Measurements from ENCODE around the gene RAB10.
A peak's percentile ranks its signal among the peaks of the same experiment; 100 is the strongest.
"Not testable (repeated sequence)": the region's sequence is repeated elsewhere in the genome, so short reads cannot be mapped to it uniquely, and the experiment has no call there.

Gene RAB10

DNA sequence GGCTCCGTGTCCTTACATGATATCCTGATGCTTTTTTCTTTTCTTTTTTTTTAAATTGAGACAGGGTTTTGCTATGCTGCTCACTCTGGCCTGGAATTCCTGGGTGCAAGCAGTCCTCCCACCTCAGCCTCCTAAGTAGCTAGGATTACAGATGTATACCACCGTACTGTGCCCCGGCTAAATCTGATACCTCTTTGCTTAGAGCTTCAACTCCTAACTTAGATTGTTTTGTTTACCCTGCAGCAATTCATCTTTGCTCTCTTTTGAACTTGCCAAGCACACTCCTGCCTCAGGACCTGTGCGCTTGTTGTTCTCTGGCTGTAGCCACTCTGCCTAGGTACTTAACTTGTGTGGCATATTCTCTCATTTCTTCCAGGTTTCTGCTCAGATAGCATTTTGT is 24.5 kb downstream of the RAB10 start:
- DNase-seq (ENCODE audit: low spot score) = no peak

DNA sequence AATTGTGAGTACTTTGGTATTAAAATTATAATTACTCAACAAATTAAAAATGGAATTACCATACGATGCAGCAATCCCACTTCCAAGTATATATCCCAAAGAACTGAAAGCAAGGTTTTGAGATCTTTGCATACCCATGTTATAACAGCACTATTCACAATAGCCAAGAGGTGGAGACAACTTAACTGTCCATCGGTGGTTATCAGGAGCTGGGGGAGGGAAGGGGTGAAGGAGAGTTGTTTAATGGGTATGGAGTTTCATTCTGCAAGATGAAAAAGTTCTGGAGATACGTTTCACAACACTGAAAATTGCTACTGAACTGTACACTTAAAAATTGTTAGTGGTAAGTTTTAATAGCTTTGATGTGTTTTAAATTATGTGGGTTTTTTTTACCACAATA is 25.7 kb downstream of the RAB10 start:
- DNase-seq (ENCODE audit: low spot score) = no peak

DNA sequence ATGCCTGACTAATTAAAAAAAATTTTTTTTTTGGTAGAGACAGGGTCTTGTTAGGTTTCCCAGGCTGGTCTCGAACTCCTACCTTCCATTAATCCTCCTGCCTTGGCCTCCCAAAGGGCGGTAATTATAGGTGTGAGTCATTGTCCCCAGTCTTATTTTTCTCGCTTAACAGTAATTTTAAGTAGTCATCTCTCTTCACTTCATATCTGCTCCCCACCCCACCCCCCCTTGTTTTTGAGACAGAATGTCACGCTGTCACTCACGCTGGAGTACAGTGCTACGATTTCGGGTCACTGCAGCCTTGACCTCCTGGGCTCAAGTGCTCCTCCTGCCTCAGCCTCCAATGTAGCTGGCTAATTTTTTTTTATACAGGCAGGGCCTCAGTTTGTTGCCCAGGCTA is 27.7 kb downstream of the RAB10 start:
- DNase-seq (ENCODE audit: low spot score) = no peak

DNA sequence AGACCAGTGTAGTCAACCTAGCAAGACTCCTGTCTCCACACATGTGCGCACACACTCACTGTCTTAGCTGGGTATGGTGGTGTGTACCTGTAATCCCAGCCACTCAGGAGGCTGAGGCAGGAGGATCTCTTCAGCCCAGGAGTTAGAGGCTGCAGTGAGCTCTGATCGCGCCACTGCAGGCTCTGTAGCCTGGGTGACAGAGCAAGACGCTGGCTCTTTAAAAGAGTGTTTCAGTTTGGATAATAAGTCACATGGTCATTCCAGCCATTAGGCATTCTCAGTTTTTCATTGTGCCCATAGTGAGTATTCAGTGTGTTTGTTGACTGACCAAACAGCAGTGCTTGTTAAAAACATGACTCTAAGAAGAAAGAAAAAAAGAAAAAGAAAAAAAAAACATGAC is 31.0 kb downstream of the RAB10 start:
- no peak for DNase-seq (ENCODE audit: low spot score)

DNA sequence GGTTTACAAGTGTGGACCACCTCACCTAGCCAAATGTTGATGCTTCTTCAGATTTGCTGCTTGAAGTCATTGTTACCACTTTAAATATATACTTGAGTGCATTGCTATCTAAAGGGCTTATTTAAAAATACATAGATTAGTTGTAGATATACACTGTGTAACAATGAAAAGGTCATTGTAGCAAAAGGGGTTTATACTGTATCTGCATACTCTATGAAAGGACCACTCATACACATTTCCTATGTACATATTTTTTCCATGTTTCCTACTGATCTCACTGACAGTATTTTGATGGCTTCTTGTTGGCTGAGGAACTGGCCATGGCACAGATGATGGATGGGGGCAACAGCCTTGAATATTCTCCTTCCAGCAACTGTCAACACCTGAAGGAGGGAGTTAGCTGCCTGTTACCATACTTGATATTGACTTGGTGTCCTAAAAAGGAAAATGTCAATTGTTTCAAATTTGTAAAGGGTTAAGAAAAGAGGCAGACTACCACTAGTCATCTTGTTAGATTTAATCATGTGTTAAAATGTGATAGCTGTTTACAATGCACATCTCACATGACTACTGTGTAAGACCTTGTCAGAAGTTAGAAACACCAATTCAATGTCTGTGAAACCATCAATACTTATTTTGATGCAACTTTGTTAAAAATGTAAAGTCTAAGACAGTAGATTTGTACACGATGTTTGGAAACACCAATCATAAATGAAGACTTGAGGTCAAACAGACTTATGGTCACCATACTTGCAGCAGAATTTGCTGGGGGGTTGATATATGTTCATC is 33.5 kb downstream of the RAB10 start:
- DNase-seq (ENCODE audit: low spot score) = no peak

DNA sequence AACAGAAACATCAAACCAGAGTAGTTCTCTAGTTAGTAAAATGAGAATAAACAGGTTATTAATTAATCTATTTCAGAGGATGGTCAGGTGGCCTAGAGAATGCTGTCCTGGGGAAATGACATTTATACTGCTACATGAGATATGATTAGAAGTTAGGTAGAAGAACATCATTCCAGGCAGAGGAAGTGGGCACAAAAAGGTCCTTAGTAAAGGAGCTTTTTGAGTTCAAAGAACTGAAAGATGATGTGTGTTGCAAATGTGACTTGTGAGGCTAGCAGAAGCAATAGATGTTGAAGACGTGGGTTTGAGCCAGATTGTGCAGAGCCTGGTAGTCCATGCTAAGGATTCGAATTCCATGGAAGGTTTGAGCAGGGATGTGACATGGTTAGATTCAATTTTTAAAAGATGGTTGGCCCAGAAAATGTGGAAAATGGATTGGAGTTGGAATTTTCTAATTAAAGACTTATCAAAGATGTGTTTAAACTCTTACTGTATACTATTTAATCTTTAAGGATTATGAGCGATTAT is 34.2 kb downstream of the RAB10 start:
- DNase-seq (ENCODE audit: low spot score) = no peak

DNA sequence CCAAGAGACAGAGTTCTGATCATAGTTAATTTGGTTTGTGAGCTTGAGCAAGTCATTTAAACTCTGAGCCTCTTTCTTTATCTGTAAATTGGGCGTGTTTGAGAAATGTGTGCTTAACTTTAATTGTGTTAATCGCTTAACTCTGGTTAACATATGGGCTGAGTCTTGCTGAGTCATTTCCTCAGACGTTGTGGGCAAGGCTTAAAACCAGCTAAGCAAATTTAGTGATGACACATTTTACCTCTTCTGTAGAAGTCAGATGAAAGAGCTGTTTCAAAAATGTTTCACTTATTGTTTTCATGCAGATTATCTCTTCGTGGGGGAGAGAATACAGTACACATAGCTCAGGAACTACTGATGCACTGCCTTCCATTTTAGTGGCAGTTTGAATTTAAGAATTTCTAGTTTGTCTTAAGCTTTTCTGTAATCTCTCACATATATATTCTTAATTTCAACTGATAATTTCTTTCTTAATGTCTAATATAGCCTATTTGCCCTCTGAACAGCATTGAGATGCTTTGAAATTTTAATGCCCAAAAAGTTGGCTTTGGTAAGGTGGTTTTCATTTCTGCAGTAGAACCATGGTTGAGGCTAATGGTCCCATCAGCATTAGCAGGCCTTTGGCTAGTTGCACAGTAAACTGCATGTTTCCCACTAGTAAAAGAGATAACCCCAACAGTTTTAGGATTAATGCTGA is 34.9 kb downstream of the RAB10 start:
- DNase-seq (ENCODE audit: low spot score) = peak; percentile 62

DNA sequence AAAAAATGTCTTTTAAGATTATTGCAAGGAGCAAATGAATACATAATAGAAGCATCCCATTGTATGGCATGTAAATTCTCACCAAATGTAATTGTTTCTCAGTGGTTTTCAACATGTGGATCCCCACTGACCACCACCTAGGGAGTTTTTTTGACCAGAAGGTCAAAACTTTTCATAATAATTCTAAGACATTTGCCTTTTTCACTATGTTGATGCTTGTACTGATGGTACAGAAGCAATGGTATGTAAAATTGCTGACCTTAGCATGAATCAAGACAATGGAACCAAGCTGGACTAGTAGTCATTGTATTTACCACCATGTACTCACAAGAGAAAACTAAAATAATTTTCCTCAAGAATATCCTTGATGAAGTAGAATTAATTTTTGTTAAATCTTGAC is 36.8 kb downstream of the RAB10 start:
- no peak for DNase-seq (ENCODE audit: low spot score)

DNA sequence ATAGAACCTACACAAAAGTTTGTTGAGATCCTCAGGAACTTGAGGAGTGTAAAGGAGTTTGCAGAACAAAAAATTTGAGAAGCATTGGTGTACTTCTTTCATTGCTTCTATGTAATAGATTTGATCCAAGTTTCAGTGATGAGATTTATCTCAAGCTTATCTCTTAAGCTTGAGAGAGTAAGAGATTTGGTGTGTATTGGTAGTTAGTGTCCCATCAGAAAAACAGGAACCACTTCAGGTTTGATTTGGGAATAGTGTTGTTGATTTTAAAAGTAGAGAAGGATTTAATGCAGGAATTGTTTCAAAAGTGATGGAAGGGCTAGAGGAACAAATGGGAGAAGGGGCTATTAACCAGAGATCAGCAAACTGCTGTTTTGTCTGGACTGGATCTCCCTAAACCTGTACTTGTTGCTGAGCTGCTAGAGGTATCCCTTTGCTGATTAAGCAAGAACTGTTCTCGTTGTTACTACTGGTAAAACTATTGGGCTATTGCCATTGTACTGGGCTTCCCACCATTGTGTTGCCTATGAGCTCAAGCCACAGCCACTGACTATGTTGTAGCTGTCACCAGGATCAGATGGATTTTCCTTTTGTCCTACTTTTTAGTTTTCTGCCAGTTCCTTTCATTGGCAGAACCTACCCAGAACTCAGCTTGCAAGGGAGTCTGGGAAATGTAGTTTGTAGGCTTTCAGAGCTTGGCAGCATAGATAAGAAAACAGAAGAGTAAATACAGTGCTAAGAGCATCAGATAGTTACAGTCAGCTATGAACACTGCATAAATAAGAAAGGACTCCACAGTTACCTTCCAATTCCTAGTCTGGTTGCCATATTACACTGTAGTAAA is 39.3 kb downstream of the RAB10 start:
- no peak for DNase-seq (ENCODE audit: low spot score)

DNA sequence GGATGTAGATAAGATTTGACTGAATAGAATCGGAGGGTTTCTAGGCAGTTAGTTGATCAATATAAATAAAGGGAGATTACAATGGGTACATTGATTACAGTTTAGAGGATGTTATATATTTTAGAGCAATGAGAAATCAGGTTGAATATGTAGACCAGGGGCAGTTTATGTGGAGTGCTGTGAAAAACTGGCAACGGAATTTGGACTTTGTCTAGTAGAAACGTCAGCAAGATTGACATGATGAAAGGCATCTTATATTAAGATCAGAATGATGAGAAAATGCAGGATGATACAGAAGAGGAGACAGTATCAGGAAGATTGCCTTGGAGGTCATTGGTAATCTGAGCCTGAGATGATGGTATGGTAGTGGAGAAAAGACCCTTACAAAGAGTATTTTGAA is 39.9 kb downstream of the RAB10 start:
- DNase-seq (ENCODE audit: low spot score) = no peak

DNA sequence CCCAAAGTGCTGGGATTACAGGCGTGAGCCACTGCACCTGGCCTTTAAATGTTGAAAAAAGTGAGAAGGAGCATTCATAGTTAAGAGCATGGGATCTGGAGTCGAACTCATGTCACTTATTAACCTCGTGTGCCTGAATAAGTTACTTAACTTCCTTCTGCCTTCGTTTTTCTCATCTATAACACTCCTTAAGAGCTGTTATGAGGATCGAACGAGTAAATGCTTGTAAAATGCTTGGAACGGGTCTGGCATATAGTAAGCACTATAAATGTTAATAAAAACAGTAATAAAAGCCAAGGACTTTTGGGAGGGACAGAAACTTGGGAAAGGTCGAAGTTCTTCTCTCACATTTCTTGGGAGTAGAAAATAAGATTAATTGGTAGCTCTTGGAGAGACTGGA is 40.8 kb downstream of the RAB10 start:
- no peak for DNase-seq (ENCODE audit: low spot score)

DNA sequence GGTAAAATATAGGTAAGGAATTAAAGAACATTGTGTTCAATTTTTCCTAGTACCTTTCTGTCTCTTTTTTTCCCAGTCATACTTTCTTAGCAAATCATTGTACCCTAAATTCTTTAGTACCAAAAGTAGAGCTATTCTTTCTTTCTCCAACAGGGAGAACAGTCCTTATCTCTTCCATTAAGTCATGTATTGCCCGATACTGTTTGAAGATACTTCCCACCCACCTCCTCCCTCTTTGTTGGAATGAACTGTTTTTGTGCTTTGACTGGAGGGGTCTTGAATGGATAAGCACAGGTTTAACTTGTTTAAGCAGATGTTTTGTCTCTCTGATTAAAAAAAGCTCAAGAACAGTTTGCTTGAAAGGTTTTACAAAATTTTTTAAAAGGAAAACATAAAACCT is 41.3 kb downstream of the RAB10 start:
- DNase-seq (ENCODE audit: low spot score) = no peak

DNA sequence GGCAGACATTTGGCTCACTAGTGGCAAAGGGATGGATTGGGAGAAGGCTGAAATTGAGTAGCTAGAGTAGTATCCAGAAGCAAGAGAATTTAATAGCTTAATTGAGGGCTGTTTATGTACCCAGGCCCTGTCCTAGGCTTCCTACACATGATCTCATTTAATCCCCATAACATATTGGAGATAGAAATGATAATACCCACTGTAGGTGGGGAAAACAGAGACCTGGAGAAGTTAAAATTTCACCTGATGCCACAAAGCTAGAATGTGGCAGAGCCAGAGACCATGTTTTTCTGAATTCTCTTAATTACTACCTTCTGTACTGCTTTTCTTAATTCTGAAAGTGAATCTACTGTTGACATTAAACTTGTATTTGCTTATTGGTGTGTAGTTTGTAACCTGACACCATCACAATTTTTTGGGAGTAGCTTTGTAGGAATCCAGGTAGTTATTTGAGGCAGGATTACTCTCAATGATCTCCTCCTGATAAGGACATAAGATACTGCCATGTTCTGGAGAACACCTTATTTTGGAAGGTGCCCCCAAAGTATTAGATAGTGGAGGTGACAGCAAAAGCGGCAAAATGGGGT is 42.2 kb downstream of the RAB10 start:
- no peak for DNase-seq (ENCODE audit: low spot score)

DNA sequence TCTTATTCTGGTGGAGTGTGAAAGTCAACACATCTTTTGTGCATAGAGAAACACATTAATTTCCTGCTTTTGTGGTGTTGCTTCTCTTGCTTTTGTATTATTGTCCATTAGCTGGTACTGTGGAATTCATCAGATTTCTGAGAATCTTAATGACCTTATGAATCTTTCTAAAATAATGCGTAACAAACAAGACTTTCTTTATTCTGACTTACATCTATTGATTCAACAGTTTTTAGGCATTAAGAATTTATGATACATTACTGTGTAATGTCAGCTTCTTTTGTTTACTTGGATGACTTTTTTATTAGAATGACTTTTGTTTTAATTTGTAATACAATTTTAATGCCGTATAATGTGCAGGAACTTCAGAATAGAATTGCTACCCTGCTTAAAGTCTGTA is 43.4 kb downstream of the RAB10 start:
- no peak for DNase-seq (ENCODE audit: low spot score)

DNA sequence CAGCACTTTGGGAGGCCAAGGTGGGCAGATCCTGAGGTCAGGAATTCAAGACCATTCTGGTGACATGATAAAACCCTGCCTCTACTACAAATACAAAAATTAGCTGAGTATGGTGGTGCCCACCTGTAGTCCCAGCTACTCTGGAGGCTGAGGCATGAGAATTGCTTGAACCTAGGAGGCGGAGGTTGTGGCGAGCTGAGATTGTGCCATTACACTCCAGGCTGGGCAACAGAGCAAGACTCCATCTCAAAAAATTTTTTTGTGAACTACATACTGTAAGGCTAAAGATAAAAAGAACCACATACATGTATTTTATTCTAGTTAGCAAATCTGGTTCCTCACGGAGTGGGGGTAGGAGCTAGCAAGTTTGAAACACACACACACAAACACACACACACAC is 45.1 kb downstream of the RAB10 start:
- no peak for DNase-seq (ENCODE audit: low spot score)

DNA sequence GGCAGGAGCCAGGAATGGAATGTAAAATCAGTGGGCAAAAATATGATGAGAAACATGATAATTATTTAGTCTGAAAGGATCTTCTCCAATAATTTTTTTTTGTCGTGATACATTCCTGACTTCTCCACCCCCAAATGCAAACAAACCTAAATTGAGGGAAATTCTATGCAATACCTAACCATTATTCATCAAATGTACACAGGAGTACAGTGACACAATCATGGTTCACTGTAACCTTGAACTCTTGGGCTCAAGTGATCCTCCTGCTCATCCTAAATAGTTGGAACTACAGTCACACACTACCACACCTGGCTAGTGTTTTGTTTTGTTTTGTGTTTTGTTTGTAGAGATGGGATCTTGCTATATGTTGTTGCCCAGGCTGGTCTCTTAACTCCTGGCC is 46.5 kb downstream of the RAB10 start:
- DNase-seq (ENCODE audit: low spot score) = no peak

DNA sequence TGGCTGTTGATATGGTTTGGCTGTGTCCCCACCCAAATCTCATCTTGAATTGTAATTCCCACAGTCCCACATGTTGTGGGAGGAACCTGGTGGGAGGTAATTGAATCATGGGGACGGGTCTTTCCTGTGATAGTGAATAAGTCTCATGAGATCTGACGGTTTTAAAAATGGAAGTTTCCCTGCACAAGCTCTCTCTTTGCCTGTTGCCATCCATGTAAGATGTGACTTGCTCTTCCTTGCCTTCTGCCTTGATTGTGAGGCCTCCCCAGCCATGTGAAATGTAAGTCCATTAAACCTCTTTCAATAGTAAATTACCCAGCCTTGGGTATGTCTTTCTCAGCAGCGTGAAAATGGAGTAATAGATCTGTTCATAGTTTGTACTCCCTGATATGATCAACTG is 47.0 kb downstream of the RAB10 start:
- not testable (repeated sequence) for DNase-seq (ENCODE audit: low spot score)

DNA sequence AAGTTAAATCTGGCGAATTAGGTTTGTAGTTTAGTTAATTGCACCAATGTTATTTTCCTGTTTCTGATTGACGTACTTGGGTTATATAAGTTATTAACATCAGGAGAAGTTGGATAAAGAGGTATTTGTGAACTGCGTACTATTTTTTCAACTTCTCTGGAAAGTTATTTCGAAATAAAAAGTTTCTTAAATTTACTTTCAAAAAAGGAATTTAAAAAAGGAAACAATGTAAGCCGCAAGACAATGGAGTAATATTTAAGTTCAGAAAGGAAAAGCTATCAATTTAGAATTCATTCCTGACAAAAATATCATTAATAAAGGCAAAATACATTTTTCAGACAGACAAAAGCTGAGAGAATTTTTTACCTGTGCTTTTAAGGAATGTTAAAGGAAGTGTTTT is 47.7 kb downstream of the RAB10 start:
- no peak for DNase-seq (ENCODE audit: low spot score)

DNA sequence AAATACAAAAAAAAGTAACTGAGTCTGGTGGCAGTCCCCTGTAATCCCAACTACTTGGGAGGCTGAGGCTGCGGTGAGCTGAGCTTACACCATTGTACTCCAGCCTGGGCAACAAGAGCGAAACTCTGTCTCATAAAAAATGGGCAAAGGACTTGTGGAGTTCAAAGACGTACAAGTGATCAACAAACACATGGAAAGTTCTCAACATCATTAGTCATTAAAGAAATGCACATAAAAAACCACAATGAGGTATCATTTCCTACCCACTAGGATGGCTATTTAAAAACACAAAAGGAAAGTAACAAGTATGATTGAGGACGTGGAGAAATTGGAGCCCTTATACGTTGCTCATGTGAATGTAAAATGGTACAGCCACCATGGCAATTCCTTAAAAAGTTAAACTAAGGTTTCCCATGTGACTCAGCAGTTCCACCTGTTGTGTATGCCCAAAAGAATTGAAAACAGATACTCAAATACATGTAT is 52.3 kb downstream of the RAB10 start:
- DNase-seq (ENCODE audit: low spot score) = no peak

DNA sequence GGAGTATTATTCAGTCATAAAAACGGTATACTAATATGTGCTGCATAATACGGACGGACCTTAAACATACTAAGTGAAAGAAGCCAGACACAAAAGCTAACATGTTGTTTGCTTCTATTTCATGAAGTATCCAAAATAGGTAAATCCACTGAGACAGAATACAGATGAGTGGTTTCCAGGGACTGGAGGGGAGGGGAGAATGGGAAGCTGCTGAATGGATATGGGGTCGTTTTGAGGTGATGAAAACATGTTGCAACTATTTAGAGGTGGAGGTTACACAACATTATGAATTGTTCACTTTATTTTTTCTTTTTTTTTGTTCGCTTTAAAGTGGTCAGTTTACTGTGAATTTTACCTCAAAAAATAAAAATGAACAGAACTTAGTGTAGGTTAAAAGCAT is 52.9 kb downstream of the RAB10 start:
- no peak for DNase-seq (ENCODE audit: low spot score)

DNA sequence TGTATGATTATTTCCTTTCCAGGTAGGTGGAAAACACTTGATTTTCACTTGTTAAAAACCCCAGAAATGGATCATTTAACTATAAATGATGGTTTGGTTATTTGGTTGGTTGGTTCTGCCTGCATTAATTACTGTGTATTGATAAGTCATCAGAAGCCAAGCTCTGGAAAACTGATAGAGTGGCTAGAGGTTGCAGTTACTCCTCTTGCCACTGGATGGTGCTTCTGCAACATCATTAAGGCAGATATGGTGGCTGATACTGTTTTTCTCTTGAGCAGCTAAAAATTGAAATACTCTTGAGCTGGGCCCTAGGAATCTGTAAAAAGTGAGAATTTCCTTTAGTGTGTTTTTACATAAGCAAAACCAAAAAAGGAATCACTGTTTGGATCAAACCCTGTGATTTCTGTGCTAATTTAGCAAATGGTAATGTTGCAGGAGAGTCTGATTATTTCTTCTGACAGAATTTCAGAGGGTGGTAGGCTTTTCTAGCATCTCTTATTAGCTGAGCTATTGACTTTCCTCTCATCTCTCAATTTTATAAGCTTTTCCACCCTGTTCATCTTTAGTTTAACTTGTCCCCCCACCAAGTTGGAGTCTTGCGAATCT is 54.3 kb downstream of the RAB10 start:
- peak; percentile 29 for DNase-seq (ENCODE audit: low spot score)

DNA sequence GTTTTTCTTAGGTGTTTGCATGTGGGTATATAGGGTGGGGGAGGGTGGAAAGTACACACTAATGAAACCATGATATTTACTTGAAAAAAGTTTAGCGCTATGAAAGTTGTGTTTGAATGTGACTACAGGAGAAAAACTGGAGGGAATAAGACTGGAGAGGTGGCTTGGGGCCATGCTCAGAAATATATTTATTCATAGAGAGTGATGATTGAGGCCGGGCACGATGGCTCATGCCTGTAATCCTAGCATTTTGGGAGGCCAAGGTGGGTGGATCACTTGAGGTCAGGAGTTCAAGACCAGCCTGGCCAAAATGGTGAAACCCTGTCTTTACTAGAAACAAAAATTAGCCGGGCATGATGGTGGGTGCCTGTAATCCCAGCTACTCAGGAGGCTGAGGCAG is 55.0 kb downstream of the RAB10 start:
- not testable (repeated sequence) for DNase-seq (ENCODE audit: low spot score)

Data from CD4-positive, alpha-beta T cell treated with Interleukin-6 at 100 ng/mL for 8 hours (primary cell).